ENCODE measurements around the gene CRKL.

Gene CRKL

DNA sequence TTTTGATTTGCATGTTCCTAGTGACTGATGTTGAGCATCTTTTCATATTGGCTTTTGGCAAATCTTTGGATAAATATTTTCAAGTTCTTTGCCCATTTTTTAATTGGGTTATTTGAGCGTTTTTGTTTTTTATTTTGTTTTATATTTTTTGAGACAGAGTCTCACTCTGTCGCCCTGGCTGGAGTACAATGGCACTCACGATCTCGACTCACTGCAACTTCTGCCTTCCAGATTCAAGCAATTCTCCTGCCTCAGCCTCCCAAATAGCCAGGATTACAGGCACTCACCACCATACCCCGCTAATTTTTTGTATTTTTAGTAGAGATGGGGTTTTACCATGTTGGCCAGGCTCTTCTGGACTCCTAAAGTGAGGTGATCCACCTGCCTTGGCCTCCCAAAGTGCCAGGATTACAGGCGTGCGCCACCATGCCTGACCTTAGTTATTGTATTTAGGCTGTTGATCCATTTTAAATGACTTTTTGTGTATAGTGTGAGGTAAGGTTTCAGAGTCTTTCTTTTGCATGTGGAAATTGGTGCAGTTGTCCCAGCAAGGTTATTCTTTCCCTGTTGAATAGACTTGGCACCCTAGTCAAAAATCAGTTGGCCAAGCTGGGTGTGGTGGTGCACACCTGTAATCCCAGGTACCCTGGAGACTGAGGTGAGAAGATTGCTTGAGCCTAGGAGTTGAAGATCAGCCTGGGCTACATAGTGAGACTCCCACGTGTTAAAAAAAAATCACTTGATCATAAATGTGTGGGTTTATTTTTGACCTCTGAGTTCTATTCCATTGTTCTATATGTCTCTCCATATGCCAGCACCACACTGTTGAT is 26.1 kb downstream of the CRKL start:
- TF ChIP-seq TEAD4 (IDR thresholded peaks at IDR 0.05) (no peak), FOXM1 (IDR thresholded peaks at IDR 0.05; ENCODE audit: borderline replicate concordance, low read depth) (no peak), NFIC (IDR thresholded peaks at IDR 0.05) (no peak), CEBPB (IDR thresholded peaks at IDR 0.05) (no peak), EP300 (IDR thresholded peaks at IDR 0.05; ENCODE audit: borderline replicate concordance) (no peak), CREB1 (IDR thresholded peaks at IDR 0.05; ENCODE audit: low read depth) (no peak), TCF12 (IDR thresholded peaks at IDR 0.05; ENCODE audit: low read depth) (no peak), EGR1 (IDR thresholded peaks at IDR 0.05) (no peak), RAD21 (IDR thresholded peaks at IDR 0.05; ENCODE audit: low read depth) (no peak), TAF1 (IDR thresholded peaks at IDR 0.05; ENCODE audit: low read depth) (no peak), REST (IDR thresholded peaks at IDR 0.05; ENCODE audit: low read depth) (no peak), ZBTB7A (IDR thresholded peaks at IDR 0.05; ENCODE audit: low read depth) (no peak), YY1 (IDR thresholded peaks at IDR 0.05; ENCODE audit: low read depth) (no peak)
- TF ChIP-seq, protein P1, sequence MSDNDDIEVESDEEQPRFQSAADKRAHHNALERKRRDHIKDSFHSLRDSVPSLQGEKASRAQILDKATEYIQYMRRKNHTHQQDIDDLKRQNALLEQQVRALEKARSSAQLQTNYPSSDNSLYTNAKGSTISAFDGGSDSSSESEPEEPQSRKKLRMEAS (IDR thresholded peaks at IDR 0.05) = no peak
- TF ChIP-seq, protein P2, sequence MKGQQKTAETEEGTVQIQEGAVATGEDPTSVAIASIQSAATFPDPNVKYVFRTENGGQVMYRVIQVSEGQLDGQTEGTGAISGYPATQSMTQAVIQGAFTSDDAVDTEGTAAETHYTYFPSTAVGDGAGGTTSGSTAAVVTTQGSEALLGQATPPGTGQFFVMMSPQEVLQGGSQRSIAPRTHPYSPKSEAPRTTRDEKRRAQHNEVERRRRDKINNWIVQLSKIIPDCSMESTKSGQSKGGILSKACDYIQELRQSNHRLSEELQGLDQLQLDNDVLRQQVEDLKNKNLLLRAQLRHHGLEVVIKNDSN (IDR thresholded peaks at IDR 0.05) = no peak

- TF ChIP-seq EGR1 (IDR thresholded peaks at IDR 0.05) (no peak), NFIC (IDR thresholded peaks at IDR 0.05) (no peak), REST (IDR thresholded peaks at IDR 0.05; ENCODE audit: low read depth) (no peak), TAF1 (IDR thresholded peaks at IDR 0.05; ENCODE audit: low read depth) (no peak), ZBTB7A (IDR thresholded peaks at IDR 0.05; ENCODE audit: low read depth) (no peak), YY1 (IDR thresholded peaks at IDR 0.05; ENCODE audit: low read depth) (no peak), FOXM1 (IDR thresholded peaks at IDR 0.05; ENCODE audit: borderline replicate concordance, low read depth) (no peak), EP300 (IDR thresholded peaks at IDR 0.05; ENCODE audit: borderline replicate concordance) (no peak), TEAD4 (IDR thresholded peaks at IDR 0.05) (no peak), RAD21 (IDR thresholded peaks at IDR 0.05; ENCODE audit: low read depth) (no peak), TCF12 (IDR thresholded peaks at IDR 0.05; ENCODE audit: low read depth) (no peak), CREB1 (IDR thresholded peaks at IDR 0.05; ENCODE audit: low read depth) (no peak), CEBPB (IDR thresholded peaks at IDR 0.05) (no peak)
- TF ChIP-seq, protein P1 (IDR thresholded peaks at IDR 0.05) = no peak
- TF ChIP-seq, protein P2 (IDR thresholded peaks at IDR 0.05) = no peak
Measured at GRCh38 chr22:20944042-20944441, 26.8 kb downstream of the CRKL start.

DNA sequence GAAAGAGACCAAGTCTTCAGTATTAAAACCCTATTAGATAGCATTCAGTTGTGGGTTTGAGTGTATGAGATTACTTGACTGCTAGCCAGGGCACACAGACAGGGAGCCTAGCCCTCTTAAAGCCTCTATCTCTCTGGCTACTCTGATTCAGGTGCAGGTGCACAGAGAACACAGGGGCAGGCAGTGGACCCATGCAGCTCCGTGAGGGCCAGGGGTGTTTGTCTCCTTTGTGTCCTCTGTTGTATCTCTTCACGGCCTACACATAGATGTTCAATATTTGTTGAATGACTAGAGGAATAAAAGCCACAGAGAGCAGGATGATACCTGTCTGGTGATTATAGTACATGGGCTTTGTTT is 28.3 kb downstream of the CRKL start:
- TF ChIP-seq, protein P1 (IDR thresholded peaks at IDR 0.05) = no peak
- TF ChIP-seq, protein P2 (IDR thresholded peaks at IDR 0.05) = no peak
- TF ChIP-seq REST (IDR thresholded peaks at IDR 0.05; ENCODE audit: low read depth) = no peak
- no peak for TF ChIP-seq FOXM1 (IDR thresholded peaks at IDR 0.05; ENCODE audit: borderline replicate concordance, low read depth)
- TF ChIP-seq EP300 (IDR thresholded peaks at IDR 0.05; ENCODE audit: borderline replicate concordance) = no peak
- no peak for TF ChIP-seq TEAD4 (IDR thresholded peaks at IDR 0.05)
- no peak for TF ChIP-seq EGR1 (IDR thresholded peaks at IDR 0.05)
